Breast epithelium (tissue), 4 donors: ENCODE results near the gene DGKI. TPM values are rescaled to one million over a fixed set of nuclear protein-coding genes. Genes with fewer than 3 reads are reported as not detected.

Experiments
- DNase-seq, 2 donors: peaks; one replicate each; pipeline ENCODE4 v3.0.0-alpha.2; 2019; ENCODE audit warnings: low spot score in 2 of 2
- H3K27ac ChIP-seq, 2 donors: fragments of 200-600 bp; sonication (generic) in 1 of 2; one replicate each; pipeline ENCODE4 v1.5.1; 2016 to 2019; ENCODE audit warnings: mild to moderate bottlenecking in 1 of 2
- H3K27me3 ChIP-seq, 2 donors: fragments of 200-600 bp; sonication (generic) in 1 of 2; one replicate each; pipeline versions ENCODE4 v1.5.1 to v1.6.0; 2017 to 2019; ENCODE audit warnings: control low read depth in 1 of 2, mild to moderate bottlenecking in 1 of 2
- H3K36me3 ChIP-seq: fragments of 200-600 bp; one replicate; pipeline ENCODE4 v1.5.1; 2019
- H3K4me1 ChIP-seq, 2 donors: fragments of 200-600 bp; sonication (generic); one replicate each; pipeline ENCODE4 v1.5.1; 2016 to 2019; ENCODE audit warnings: control low read depth in 1 of 2
- H3K4me3 ChIP-seq, 3 donors: fragments of 200-600 bp; sonication (generic); 1 replicate in 2 of 3; 2 replicates in 1 of 3; pipeline ENCODE4 v1.5.1; 2016 to 2019; ENCODE audit warnings: mild to moderate bottlenecking in 3 of 3, moderate library complexity in 2 of 3
- H3K9me3 ChIP-seq, 2 donors: fragments of 200-600 bp; sonication (generic) in 1 of 2; one replicate each; pipeline ENCODE4 v1.5.1; 2016 to 2019; ENCODE audit warnings: control low read depth in 1 of 2
- CTCF ChIP-seq, 3 donors: fragments of 450-650 bp; IDR thresholded peaks; one replicate each; pipeline ENCODE4 v1.5.1; 2016 to 2017; ENCODE audit warnings: antibody characterized with exemption in 3 of 3, mild to moderate bottlenecking in 3 of 3, moderate library complexity in 3 of 3
- POLR2A ChIP-seq: fragments of 450-650 bp; IDR thresholded peaks from one replicate; pipeline ENCODE4 v1.6.1; 2016; ENCODE audit warnings: antibody characterized with exemption, mild to moderate bottlenecking, moderate library complexity
- POLR2AphosphoS5 ChIP-seq, 3 donors: sonication (generic); formaldehyde crosslinking; IDR thresholded peaks; one replicate each; pipeline ENCODE4 v1.6.1; 2017; ENCODE audit warnings: antibody characterized with exemption in 3 of 3
- intact Hi-C: fragments of 100-400 bp; cut with DNase I; formaldehyde crosslinking; loops from one replicate; pipeline ENCODE4 v1.15.1; 2023; ENCODE audit warnings: low total_unique reads
- total RNA-seq, 3 donors: library from RNA; depleted of rRNA; stranded (reverse); fragments of >200 nt; gene quantifications; one replicate each; pipeline ENCODE4 v1.1.0, GENCODE V29; 2016

DGKI gene
- total RNA-seq, 3 donors from 2014 or later: 2.7 to 4.1 (median 2.9) TPM

DNA sequence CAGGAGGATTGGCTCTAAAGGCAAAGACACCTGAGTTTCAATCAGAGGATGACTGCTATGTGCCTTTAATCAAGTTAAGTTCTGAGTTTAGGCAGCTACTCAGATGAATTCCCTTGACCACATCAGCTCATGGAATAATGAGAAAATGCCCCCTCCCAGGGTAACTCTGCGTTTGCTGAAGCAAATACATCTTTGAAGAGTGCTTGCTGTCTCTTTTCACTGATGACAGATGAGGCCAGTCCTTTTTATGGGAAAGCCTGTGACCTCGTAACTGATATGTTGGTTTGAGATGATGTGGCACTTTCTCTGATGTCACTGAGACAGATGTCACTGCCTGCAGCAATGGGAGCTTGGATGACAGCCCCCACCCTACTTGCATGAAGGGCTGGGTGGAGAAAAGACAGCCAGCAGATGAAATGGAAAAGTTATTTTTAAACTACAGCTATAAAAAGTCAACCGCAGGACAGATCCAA, 43.7 kb upstream of the DGKI start:
- H3K9me3 ChIP-seq: no peaks in the 10 kb centered on the region
- H3K4me1 ChIP-seq: no peaks in the 10 kb centered on the region
- H3K27me3 ChIP-seq: no peaks in the 10 kb centered on the region
- no peak overlapping the region for H3K27ac ChIP-seq
- DNase-seq: no peak
- H3K4me3 ChIP-seq: no peak overlapping the region
- TF ChIP-seq CTCF (IDR thresholded peaks at IDR 0.05) (no peak), POLR2A (no peak), POLR2AphosphoS5 (IDR thresholded peaks at IDR 0.05) (no peak)
- intact Hi-C loops: no loop called here
- H3K36me3 ChIP-seq: no peaks in the 10 kb centered on the region

DNA sequence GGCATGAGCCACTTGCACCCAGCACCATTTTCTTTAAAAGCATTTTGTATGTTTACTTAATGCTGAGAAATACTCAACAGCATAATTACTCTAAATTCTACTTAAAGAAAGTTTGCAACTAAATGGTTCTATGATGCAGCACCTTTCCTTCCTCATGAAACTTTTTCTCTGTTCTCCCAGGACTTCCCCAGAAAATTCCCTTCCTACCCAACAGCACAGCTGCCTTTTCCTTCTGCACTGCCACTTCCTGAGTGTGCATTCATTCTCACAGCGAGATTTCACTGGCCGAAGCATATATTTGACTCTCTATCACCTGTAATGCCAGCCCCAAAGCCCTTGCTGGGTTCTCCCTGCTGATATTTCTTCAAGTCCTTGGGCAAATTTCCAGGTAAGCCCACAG, 41.5 kb upstream of the DGKI start:
- no peaks in the 10 kb centered on the region for H3K9me3 ChIP-seq
- TF ChIP-seq CTCF (IDR thresholded peaks at IDR 0.05) (no peak), POLR2A (no peak), POLR2AphosphoS5 (IDR thresholded peaks at IDR 0.05) (no peak)
- H3K36me3 ChIP-seq: peaks cover 10% of the 10 kb centered on the region
- intact Hi-C loops: no loop called here
- no peak overlapping the region for H3K27ac ChIP-seq
- H3K4me3 ChIP-seq: no peak overlapping the region
- no peaks in the 10 kb centered on the region for H3K4me1 ChIP-seq
- no peak for DNase-seq
- H3K27me3 ChIP-seq: no peaks in the 10 kb centered on the region

DNA sequence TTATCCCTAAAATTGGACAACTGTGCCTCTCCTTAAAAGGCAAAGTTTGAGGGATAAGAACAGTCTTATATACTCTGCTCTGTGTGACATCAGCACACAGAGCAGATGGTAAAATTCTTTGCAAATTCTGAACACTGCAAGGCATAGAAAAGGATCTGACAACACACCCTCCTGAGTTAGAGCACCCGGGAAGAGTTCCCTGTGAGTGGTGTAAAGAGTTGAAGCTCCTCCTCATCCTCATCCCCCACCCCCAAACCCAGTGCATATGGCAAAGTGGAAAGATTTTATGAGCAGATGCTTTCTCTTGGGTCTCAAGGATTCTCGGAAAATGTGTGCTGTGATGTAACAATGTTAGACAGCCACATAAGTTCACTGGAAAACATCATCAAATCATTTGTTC, 40.0 kb upstream of the DGKI start:
- no peak for DNase-seq
- intact Hi-C loops: no loop called here
- peaks cover 17% of the 10 kb centered on the region for H3K36me3 ChIP-seq
- no peaks in the 10 kb centered on the region for H3K27me3 ChIP-seq
- H3K4me1 ChIP-seq: no peaks in the 10 kb centered on the region
- H3K9me3 ChIP-seq: peaks cover 6% of the 10 kb centered on the region in 2 donors
- H3K27ac ChIP-seq: peak overlapping the region; percentile 66 to 68
- H3K4me3 ChIP-seq: no peak overlapping the region
- TF ChIP-seq POLR2A: no peak
- no peak for TF ChIP-seq CTCF (IDR thresholded peaks at IDR 0.05)
- TF ChIP-seq POLR2AphosphoS5 (IDR thresholded peaks at IDR 0.05): no peak

- Histone ChIP-seq H3K36me3 (peaks cover 22% of the 10 kb centered on the region), H3K4me3 (no peak overlapping the region), H3K4me1 (no peaks in the 10 kb centered on the region), H3K27ac (peak overlapping the region; percentile 66 to 68), H3K9me3 (peaks cover 6 to 9% of the 10 kb centered on the region in 2 donors), H3K27me3 (no peaks in the 10 kb centered on the region)
- intact Hi-C loops: no loop called here
- no peak for DNase-seq
- TF ChIP-seq POLR2A: no peak
- TF ChIP-seq CTCF (IDR thresholded peaks at IDR 0.05): no peak
- TF ChIP-seq POLR2AphosphoS5 (IDR thresholded peaks at IDR 0.05): no peak
Observed at GRCh38 chr7:137886281-137886680, 39.5 kb upstream of the DGKI start.

GRCh38 chr7:137885678-137886077, 38.9 kb upstream of the DGKI start:
- Histone ChIP-seq H3K4me3 (no peak overlapping the region), H3K9me3 (peaks cover 6 to 9% of the 10 kb centered on the region in 2 donors), H3K36me3 (peaks cover 25% of the 10 kb centered on the region), H3K27me3 (no peaks in the 10 kb centered on the region), H3K27ac (peak overlapping the region; percentile 66 to 80), H3K4me1 (no peaks in the 10 kb centered on the region)
- no peak for DNase-seq
- no peak for TF ChIP-seq CTCF (IDR thresholded peaks at IDR 0.05)
- TF ChIP-seq POLR2A: no peak
- TF ChIP-seq POLR2AphosphoS5 (IDR thresholded peaks at IDR 0.05): no peak
- intact Hi-C loops: no loop called here
